OCI-M1 (cell line): ENCODE data around the gene CDK5RAP2.

ENCODE experiments used
- DNase-seq: peaks from one replicate; lab custom pipeline; 2025; lab: John Stamatoyannopoulos, UW

Gene CDK5RAP2

DNA sequence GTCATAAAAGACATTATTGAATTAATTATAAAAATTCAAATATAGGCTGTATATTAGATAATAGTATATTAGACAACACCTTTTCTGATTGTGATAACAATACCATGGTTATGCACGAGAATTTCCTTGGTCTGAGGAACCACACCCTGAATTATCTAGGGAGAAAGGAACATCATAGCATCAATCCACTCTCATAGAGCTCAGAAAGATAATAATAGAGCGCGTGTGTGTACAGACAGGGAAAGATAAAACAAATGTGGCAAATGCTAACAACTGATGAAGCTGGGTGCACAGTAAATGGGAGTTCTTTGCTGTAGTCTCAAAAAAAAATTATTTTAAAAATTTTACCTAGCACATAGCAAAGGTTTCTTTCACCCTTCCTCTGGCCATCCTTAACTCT, 143.5 kb downstream of the CDK5RAP2 start:
- DNase-seq: no peak

- no peak for DNase-seq
Measured at GRCh38 chr9:120435091-120435490, 144.9 kb downstream of the CDK5RAP2 start.

DNA sequence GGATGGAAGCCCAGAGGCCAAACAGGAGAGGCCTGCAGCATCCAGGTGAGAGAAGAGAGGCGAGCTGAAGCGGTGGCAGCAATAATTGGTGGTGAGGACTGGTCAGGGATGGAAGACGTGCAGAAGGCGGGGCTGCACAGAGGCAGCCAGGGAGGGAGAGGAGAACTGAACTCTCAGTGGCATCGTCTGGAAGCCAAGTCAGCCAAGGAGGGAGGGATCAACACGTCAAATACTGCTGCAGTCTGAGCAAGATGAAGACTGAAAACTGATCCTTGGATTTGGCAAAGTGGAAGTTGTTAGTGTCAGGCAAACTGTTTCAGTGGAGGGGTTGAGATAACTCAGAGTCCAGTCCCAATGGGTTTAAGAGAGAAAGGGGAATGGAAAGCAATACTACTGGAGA, 145.4 kb downstream of the CDK5RAP2 start:
- DNase-seq: no peak

- no peak for DNase-seq
Measured at GRCh38 chr9:120433701-120434100, 146.3 kb downstream of the CDK5RAP2 start.

DNA sequence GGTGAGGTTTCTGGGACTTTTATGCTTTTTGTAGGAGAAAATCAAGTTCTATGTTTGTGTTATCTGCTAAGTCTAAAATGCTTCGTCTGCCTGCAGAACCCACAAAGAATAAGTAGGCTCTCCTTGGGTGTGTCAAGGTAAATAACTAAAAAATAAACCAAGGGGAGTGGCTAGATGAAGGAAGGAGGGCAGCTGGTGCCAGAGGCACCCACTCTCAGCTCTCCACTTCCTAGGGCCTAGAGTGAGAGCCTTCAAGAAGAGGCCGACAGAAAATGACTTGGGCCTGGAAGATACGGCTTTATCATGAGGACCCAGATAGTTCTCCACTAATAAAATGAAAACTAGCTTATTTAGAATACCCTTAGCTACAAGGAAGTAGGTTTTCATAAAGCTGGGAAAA, 147.4 kb downstream of the CDK5RAP2 start:
- DNase-seq: no peak

- no peak for DNase-seq
Measured at GRCh38 chr9:120431268-120431667, 148.7 kb downstream of the CDK5RAP2 start.

DNA sequence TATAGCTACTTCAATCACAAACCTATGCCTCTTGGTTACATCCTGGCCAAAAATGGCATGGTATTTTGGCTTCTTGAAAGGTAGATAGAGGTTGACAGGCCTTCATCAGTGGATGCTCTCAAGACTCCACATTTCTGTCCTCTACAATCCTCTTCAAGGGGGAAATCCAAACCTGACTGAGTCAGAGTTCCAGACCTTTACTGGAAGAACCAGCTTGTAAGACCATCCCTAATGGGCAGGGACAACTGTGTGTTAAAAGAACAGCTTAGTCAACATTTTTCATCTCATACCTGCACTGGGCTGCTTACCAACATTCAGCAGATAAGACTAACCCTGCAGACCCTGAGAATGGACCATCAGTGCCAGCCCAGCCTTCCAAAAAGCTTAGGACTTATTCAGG, 155.7 kb downstream of the CDK5RAP2 start:
- DNase-seq: no peak

DNA sequence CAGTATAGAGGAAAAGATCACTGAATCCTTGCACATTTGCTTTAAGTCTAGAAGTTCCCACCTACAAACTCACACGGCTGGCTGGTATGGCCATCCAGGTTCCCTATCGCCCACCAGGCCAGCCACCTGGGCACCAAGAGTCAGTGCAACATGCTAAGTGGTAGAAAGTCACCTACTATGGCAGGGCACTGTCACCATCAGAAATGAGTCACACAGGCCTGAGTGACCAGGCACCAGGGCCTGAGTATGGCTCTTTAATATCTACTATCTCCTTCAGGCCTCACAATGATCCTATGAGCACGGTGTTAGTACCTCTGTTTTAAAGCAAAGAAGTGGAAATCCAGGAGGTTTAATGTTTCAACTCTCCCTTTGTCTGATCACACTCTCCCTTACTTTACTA, 156.2 kb downstream of the CDK5RAP2 start:
- DNase-seq: no peak

DNA sequence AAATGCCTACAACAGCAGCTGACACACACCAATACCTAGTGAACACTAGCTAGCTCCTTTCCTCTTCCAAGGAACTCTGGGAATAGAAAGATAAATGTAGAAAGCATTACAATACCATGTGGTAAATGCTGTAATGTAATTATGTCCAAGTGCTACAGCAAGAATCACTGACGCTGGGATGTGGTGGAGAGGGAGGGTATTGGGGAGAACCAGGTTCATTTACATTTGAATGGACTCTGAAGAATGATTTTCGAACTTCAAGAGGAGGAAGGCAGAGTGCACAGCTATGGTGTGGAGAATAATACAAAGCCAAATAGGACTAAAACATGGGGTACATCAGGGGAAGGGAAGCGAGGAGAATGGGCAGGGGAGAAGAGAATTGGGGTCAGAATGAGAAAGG, 158.0 kb downstream of the CDK5RAP2 start:
- no peak for DNase-seq

DNA sequence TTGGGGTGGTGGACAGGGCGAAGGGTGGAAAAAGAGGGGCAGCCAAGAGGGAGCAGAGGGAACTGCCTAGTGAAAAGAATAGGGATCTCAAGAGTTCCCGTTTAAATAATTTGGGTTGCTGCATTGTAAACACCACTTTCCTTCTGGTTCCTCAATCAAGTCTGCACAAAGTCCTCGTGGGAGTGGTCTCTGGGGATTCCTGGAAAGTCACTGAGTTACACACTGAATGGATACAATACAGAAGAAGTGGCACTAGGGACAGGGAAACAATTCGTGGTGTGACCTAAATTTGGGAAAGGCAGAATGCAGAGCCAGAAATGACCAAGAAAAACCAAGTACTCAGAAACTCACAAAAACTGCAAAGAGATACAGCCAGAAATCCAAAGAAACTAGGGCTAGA, 161.7 kb downstream of the CDK5RAP2 start:
- no peak for DNase-seq

DNA sequence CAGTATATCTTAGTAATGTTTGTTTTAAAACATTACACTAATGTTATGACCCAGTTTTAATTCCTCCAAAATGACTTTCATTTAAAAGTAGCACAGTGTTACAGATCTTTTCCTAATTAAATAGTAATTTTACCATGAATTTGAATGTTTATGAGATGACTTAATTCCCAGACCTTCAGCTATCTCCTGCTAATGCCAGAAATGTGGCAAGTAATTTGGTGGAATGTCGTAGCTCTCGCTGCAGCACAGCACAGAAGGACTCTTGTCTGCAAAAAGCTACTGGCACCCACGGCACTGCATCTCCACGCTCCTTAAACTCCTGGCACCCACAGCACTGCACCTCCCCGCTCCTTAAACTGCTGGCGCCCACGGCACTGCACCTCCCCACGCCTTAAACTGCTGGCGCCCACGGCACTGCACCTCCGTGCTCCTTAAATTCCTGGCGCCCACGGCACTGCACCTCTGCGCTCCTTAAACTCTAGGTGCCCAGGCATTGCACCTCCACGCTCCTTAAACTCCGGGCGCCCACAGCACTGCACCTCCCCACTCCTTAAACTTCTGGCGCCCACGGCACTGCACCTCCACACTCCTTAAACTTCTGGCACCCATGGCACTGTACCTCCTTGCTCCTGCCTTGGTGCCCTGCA, 163.1 kb downstream of the CDK5RAP2 start:
- DNase-seq: no peak

GRCh38 chr9:120413121-120414048, 166.6 kb downstream of the CDK5RAP2 start:
- DNase-seq: no peak

- DNase-seq: no peak
Measured at GRCh38 chr9:120412425-120412951, 167.5 kb downstream of the CDK5RAP2 start.

GRCh38 chr9:120411862-120412424, 168.0 kb downstream of the CDK5RAP2 start:
- DNase-seq: no peak

DNA sequence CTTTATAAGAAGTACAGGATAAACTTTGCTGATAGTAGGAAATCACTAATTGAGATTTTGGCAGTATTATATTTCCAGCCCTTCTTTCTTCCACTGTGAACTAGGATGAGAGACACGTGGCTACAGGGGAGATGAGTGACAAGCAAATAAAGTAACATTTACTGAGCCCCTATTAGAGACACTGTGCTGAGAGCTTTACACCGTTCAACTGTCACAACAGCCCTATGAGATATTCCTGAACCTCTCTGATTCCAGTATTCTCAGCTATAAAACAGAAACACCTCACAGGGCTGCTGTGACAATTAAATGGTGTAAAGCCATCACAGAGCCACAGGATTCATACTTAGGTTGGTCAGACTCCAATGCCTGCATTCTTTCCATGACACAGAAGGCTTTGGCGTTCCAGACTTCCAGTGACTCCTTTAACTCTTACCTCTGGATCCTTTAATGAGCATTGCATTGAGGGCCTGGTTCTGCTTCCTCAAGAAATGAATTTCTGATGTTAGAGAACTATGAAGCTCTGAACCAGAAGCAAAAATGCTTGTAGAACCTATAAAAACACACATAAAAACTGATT, 169.0 kb downstream of the CDK5RAP2 start:
- DNase-seq: no peak

GRCh38 chr9:120408680-120409258, 171.2 kb downstream of the CDK5RAP2 start:
- DNase-seq: no peak

- no peak for DNase-seq
Measured at GRCh38 chr9:120405860-120406259, 174.1 kb downstream of the CDK5RAP2 start.

DNA sequence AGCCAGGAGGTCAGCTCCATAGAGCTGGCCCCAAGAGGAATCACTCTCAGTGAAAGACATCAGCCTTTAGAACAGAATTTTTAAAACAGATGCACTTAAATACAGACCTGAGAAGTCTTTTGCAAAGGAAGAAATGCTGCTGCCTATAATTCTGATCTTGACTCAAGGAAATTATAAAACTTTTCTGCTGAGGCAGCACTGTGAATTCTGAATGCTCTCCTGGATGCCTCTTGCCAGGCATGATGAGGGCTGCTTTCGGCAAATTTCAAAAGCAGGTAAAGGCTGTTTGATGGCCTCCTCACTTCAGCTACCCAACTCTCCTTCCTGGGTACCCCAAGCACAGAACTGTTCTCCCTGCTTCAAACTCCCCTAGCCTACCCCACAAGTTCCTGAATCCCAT, 174.8 kb downstream of the CDK5RAP2 start:
- no peak for DNase-seq

DNA sequence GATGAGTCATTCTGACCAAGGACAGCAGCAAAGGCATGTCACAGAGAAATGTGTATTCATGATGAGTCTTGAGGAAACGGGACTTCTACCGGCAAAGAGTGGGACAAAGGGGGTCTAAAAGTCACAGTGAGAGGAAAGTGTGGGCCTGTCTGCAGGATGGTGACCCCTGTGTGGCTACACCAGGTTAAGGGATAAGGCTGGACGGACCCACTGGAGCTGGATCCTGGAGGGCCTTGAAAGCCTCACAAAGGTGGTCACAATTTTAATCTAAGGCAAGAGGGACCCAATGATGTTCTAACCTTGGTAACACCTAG, 176.5 kb downstream of the CDK5RAP2 start:
- no peak for DNase-seq

- peak; percentile 78 for DNase-seq
Measured at GRCh38 chr9:120402741-120403542, 177.0 kb downstream of the CDK5RAP2 start.

DNA sequence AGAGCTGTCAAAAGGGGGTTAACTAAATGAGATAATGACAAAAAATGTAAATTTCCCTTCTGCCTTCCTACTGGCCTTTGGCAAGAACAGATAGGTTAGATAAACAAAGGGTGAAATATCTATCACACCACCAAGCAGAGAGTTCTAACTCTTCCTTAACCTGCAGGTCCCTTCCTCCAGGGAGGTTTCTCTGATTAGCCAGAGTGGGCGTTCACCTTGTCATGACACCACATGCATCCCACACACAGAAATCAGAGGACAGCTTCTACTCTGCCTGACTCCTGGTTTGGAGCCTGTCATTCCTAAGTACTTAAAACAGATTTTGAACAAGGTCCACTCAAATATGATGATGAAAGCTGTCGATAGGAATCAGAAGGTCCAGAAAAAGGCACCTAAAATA, 180.0 kb downstream of the CDK5RAP2 start:
- no peak for DNase-seq
